SW480 (cell line): ENCODE data around the gene CTRB1.
"Not testable (repeated sequence)": the region's sequence is repeated elsewhere in the genome, so short reads cannot be mapped to it uniquely, and the experiment has no call there.

Experiments used
- DNase-seq: peaks from one replicate; pipeline ENCODE4 v3.0.0-alpha.2; 2016; ENCODE audit warnings: low spot score

CTRB1 gene

DNA sequence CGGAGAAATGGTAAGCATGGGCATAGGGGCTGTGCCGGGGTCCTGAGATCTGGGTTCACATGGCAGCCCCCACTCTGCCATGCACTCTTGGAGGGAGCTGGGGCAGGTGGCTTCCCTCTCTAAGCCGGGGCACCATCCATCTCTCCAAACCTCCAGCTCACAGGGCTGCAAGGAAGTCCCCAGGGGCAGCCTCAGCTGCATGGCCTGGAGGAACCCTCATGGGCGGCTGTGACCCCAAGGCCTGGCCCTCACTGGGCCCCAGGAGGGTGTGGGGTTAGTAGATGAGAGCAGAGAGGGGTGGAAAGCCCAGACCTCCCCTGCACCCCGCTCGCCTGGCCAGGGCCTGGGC lies 14.4 kb upstream of the CTRB1 start:
- DNase-seq: no peak

DNA sequence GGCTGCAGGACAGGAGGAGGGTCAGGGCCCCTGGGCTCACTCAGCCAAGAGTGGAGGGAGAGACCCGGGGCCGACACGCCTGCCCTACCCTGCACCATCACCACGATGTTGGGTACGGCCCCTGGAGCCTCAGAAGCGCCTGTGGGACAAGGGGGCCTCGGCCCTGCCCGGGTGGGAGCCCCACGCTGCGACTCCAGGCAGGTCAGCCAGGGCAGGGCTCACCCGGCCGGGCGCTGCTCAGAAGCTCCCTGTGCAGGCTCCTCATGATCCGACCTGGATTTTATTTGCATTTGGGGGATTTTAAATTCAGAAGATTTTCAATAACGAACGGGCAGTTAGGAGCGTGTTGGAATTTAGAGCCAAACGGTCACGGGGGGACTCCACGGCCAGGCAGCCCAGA lies 13.9 kb upstream of the CTRB1 start:
- DNase-seq: not testable (repeated sequence)

DNA sequence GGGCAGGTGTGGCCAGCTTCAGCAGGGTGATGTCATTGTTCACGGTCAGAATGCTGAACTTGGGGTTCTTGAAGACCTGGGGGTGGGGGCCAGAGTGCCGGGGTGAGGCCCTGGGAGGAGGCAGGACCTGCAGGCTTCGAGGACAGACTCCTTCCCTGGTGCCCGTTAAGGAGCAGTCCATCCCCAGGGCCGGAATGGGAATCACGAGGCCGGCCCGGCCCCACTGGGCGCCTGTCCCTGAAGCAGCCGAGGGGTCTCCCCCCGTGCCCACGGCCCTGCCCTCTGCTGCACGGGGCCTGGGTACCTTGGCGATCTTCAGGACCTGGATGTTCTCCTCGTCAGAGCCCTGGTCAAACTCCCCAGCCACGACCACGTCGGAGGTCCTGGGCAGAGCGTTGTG lies 13.3 kb upstream of the CTRB1 start:
- DNase-seq: not testable (repeated sequence)

DNA sequence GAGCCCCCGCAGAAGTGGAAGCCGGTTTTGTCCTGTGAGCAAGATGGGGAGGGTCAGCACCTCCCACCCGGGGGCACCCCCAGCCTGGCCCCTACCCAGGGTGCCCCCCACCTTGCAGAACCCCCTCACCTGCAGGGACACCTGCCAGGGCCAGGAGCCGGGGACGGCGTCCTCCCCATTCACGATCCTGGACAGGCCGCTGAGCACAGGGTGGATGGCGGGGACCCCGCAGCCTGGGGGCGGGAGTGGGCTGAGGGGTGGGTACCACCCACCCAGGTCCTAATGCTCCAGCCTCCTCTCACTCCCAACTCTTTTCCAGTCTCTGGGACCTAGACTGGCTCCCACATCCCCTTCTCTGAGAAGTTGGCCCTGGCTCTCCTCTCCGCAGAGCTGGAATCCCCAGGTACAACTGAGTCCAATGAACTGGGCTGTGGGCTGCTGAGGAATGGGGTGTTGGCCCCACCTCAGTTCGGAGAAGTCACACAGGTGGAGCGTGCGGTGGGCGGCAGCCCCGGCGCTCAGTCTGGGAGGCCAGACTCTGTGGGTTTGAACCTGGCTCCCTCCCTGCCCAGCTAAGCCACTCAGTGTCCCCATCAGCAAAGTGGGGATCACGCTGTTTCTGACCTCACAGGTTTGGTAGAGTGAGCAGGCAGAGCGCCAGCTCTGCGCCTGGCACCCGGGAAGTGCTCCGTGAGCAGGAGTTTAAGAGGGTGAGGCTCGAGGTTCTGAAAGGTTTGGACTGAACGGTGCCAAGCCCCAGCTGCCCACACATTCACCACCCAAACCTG lies 12.6 kb upstream of the CTRB1 start:
- not testable (repeated sequence) for DNase-seq

DNA sequence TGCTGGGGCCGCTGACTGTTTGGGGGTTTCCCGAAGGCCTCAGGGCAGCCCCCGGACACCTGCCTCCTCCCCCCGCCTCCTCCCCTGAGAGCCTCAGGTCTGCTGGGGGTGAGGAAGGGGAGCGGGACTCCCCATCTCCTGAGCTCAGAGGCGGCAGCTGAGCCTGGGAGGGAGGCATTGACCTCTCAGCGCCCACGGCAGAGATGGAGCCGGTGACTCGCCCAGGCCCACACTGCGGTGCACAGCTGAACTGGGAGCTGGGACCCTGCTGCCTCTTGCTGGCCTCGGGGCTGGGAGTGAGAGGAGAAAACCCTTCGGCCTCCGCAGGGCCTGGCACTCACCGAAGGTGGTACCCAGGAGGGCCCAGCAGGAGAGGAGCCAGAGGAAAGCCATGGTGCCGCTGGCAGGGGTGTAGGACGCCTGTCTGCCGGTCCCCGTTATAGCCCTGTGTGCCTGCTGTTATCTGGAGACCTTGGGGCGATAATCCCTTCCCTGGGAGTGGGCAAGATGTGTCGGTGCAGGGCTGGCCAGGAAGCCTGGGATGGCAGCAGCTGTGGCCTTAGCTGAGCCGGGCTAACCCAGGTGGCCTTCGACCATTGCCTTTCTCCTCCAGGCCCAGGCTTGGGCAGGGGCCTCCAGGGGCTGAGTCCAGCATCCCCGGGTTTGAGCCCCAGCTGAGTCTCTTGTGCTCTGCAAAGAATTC lies 11.9 kb upstream of the CTRB1 start, which contains the start of gene CTRB2:
Gene CTRB2 (minus strand): TSS at position 413 of the 703 bp plus-strand sequence. CDS start 20 bp downstream, at position 393.
- no peak for DNase-seq

DNA sequence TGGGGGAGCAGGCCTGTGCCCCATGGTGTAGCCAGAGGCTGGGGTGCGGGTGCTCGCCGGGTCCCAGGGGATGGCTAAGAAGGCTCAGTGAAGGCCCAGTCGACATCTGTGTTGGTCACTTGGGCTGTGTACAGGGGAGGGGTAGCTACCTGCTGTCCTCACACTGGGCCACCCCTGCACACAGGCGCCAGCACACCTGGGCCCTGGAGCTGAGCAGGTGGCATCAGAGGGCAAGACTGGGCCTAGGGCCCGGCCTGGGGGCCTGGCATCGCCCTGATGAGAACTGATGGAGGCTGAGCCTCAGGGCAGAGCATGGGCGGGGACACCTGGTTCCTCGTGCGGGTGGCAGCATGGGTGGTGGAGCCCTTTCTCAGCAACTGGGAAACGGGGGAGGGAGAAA lies 11.0 kb upstream of the CTRB1 start:
- DNase-seq: no peak

DNA sequence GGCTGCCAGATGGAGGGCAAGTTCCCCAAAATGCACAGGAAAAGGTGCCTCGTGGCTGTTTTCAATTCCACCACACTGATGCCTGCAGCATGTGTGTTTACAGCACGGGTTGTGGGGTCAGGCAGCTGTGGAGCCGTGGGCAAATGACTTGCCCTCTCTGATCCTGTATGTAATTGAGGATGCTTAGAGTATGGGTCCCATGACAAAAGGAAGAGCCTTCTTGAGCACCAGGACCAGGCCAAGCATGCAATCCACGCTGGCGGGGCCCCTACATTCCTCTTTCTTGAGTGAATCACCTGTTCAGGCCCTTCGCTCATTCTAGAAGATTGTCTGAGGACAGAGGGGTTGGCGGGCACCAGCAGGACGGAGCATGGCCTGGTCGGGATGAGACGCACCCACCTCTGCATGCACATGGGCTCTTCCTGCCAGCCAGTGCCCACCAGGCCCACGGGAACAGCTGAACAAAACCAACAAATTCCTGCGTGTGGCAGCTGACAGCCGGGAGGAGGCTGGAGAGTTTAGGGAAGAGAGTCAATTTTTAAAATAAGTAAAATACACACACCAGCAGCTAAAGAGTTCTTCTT lies 10.5 kb upstream of the CTRB1 start:
- DNase-seq: no peak

DNA sequence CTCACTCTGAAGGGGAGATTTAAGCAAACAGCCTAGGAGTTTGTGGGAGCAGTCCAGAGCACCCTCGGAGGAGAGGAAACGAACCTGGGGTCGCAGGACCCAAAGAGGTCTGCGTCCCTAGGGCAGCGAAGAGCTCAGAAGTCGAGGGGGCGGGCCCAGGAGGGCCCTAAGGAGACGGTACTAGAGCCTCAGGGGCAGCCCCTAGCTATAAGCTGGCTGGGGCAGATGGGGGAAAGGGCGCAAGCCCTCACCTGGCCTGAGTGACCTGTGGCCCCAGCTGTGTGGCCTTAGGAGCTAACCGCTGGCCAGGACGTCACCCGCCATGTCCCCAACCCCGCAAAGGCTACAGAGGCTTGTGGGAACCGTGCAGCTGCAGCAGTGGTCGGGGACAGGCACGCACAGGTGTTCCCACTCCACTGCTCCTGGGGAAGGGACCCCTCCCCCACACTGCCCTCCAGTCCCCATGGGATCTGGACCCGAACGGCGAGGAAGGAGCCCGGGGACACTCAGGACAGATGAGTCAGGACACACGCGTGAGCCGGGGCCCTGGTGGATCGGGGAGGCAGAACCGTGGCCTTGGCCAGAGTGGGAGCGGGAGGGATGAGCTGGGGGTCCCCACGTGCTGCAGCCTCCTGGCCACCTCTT lies 9.8 kb upstream of the CTRB1 start:
- DNase-seq: no peak

DNA sequence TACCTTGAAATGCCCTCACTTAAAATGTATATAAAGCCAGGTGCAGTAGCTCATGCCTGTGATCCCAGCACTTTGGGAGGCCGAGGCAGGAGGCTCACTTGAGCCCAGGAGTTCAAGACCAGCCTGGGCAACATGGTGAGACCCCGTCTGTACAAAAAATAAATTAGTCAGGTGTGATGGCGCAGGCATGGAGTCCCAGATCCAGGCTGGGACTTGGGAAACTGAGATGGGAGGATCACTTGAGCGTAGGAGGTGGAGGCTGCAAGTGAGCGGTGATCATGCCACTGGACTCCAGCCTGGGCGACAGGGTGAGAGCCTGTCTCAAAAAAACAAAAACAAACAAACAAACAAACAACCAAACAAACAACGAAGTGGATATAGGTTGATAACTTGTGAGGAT lies 9.3 kb upstream of the CTRB1 start:
- DNase-seq: not testable (repeated sequence)

DNA sequence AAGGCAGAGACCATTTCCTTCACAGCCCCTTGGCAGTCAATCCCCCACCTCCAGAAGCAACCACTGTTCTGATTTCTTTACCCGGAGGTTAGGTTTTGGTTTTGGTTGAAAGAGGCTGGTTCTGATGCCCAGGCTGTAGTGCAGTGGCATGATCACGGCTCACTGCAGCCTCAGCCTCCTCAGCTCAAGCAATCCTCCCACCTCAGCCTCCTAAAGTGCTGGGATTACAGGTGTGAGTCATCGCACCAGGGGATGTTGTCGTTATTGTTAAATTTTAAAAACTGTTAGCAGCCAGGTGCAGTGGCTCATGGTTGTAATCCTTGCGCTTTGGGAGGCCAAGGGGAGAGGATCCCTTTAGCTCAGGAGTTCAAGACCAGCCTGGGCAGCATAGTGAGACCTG lies 8.8 kb upstream of the CTRB1 start:
- DNase-seq: no peak

DNA sequence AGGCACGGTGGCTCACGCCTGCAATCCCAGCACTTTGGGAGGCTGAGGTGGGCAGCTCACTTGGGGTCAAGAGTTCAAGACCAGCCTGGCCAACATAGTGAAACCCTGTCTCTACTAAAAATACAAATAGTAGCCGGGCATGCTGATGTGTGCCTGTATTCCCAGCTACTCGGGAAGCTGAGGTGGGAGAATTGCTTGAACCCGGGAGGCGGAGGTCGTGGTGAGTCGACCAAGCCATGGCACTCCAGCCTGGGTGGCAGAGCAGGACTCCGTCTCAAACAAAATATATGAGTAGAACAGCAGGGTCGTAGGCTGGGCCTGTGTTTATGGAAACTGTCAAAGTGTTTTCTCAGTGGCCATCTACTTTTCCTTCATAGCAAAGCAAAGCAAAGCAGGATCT lies 7.5 kb upstream of the CTRB1 start:
- not testable (repeated sequence) for DNase-seq

DNA sequence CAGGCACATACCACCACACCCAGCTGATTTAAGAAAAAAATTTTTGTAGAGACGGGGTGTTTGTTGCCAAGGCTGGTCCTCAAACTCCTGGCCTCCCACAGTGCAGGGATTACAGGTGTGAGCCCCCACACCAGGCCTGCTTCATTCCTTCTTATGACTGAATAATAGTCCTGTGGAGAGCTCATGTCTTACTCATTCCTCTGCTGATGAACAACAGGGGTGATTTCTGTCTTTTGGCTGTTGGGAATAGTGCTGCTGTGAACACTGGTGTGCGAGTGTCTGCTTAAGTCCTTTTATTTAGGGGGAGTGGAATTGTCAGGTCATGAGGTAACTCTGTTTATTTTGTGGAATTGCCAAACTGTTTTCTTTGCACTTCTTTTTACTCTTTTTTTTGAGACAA lies 2.7 kb upstream of the CTRB1 start:
- no peak for DNase-seq

DNA sequence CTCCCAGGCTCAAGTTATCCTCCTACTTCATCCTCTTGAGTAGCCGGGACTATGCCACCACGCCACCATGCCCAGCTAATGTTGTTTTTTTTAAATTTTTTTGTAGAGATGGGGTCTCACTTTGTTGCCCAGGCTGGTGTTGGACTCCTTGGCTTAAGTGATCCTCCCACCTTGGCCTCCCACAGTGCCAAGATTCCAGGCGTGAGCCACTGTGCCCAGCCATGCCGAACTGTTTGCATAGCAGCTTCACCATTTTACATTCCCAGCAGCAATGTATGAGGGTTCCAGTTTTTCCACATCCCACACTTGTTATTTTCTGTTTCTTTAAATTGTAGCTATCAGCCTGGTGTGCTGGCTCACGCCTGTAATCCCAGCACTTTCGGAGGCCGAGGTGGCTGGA lies 2.2 kb upstream of the CTRB1 start:
- DNase-seq: no peak

DNA sequence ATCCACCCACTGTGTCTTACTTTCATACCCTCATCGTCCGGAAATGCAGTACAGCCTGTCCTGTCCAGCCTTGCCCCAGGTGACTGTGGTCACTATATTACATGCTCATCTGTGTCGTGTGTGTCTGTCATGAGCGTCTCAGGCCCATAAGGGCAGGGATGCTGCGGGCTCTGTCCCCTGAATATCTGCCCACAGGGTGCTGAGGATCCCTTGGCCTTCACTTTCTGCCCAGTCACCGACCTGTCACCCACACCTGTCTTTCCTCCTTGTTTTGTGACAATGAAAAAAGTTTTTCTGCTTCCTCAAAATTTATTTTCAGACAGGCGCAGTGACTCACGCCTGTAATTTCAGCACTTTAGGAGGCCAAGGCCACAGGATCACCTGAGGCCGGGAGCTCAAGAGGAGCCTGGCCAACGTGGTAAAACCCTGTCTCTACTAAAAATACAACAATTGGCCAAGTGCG lies 1.4 kb upstream of the CTRB1 start:
- no peak for DNase-seq

DNA sequence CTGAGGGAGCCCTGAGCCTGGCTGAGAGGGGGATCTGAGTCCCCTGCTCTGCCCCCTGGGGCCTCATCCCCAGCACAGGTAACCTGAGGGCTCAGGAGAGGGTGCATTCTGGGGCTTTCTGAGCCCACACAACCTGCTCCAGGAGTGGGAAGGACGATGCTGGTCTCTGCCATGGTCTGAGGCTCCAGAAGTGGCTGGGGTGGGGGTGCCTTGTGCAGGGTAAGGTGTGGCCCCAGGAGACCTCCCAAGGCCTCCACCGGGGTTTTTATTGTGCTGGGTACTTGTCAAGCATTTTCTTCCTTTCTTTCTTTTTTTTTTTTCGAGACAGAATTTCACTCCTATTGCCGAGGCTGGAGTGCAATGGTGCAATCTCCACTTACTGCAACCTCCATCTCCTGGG lies 300 bp downstream of the CTRB1 start:
- no peak for DNase-seq

DNA sequence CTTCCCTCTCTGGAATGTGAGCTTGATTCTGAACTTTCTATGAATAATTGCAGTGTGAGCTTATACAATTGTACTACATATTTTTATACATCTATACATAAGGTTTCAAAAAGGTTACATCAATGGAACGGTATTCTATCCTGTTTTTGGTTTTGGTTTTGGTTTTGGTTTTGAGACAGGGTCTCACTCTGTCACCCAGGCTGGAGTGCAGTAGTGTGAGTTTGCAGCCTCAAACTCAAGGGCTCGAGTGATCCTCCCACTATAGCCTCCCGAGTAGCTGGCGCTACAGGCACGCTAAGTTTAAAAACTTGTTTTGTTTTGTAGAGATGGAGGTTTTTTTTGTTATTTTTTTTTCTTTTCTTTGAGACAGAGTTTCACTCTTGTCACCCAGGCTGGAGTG lies 1.1 kb downstream of the CTRB1 start:
- DNase-seq: no peak

DNA sequence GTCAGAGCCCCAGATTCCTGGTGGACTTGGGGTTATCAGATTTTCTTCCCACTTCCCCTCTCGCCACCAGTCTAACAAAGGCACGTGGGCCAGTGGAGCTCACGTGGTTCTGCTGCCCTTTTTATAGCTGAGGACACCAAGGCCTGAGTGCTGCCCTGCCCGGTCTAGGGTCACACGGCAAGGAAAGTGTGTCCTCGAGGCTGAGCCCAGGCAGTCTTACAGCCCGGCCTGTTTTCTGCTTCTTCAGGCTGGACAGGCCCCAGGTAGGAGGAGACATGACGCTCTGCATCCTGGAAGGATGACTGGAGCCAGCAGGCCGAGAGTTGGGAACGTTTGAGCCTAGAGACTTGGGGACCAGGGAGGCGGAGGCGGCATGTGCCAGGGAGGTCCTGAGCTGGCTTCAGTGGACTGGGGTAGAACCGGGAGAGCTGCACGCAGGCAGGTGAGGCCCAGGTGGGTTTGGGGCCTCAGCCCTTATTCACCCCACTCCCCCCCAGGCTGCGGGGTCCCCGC lies 3.5 kb downstream of the CTRB1 start:
- no peak for DNase-seq

DNA sequence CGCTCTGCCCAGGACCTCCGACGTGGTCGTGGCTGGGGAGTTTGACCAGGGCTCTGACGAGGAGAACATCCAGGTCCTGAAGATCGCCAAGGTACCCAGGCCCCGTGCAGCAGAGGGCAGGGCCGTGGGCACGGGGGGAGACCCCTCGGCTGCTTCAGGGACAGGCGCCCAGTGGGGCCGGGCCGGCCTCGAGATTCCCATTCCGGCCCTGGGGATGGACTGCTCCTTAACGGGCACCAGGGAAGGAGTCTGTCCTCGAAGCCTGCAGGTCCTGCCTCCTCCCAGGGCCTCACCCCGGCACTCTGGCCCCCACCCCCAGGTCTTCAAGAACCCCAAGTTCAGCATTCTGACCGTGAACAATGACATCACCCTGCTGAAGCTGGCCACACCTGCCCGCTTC lies 4.3 kb downstream of the CTRB1 start:
- DNase-seq: not testable (repeated sequence)

DNA sequence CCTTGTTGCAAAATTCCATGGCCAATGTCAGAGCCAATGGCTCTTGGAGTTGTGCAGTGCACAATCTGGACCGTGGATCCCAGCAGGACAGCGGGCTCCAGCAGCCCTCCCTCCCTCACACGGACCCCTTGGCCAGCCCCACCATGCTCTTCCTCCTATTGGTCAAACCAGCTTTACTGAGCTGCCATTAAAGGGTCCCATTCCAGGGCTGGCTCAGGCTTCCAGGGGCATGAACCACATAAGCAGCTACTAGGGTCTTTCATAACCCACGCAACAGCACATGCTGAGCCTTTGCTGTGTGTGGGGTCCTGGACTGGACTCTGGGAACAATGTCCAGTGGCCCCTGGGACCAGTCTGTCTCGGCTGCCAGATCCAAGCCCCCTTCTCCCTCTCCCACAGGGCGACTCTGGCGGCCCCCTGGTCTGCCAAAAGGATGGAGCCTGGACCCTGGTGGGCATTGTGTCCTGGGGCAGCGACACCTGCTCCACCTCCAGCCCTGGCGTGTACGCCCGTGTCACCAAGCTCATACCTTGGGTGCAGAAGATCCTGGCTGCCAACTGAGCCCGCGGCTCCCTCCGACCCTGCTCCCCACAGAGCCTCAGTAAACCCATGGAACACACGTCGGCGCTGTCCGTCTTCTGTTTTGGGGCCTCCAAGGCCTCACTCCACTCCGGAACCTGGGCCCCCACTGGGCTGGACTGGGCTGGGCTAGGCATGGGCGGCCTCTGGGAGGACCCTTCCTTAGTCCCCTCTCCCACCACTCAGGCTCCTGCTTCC lies 5.7 kb downstream of the CTRB1 start:
- DNase-seq: no peak

DNA sequence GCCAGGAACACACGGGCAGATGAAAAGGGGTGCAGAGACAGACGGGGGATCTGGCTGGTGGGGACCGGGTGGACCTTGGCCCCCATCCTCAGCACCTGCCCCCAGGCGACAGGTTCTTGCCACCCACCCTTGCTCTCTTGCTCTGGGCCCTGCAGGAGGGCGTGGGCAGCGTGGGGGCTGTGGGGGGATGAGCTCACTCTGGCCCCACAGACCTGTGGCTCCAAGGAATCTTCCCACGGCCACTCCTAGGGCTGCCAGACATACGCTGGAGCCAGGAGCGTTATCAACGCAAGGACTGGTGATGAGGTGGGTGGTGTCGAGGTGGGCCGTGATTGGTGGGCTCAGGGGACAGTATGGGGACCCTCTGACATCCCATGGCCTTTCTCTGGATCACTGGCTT lies 6.3 kb downstream of the CTRB1 start:
- no peak for DNase-seq

DNA sequence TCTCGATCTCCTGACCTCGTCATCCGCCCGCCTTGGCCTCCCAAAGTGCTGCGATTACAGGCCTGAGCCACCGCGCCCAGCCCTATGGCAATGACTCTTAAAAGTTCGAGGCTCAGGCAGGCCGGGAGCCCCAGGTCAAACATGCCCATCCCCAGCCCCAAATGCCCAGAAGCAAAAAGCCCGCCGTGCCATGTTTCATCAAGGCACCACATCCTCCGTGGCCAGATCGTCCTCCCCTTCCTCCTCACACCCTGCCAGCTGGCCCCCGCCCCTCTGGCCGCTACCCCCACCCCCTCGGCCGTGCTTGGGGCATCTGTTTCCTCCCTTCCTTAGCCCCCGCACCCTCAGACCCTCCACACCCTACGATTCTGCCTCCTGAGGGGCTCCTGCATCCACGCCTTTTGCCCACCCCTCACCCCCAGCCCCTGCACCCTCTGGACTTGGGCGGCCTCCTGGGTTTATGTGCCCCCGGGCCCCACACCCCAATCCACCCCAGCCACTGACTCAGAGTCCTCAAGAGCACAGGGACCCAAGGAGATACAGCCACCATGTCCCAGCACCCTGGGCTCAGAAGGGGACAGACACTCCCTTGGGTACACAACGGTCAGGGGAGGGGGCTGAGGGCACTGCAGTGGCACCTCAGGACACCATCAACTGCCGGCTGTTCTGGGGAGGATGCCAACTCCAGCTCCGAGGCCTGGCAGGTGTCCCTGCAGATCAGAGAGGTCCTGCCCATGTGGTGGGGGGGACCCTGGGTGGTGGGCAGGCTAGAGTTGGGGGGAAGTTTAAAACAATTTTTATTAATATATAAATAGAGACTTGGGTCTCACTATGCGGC lies 7.1 kb downstream of the CTRB1 start:
- DNase-seq: no peak
